Putamen (tissue), 1 donor: ENCODE results near the gene SERPINB3.
"Not testable (repeated sequence)": the region's sequence is repeated elsewhere in the genome, so short reads cannot be mapped to it uniquely, and the experiment has no call there.

ENCODE experiments used
- DNase-seq: peaks from one replicate; pipeline ENCODE4 v3.0.0-alpha.2; 2016; ENCODE audit warnings: low spot score

The SERPINB3 gene

GRCh38 chr18:63661750-63662149, at the start of gene SERPINB3:
TSS of gene SERPINB3 (minus strand) at chr18:63661893. CDS start at chr18:63661216, 677 bp downstream.
- not testable (repeated sequence) for DNase-seq

GRCh38 chr18:63708650-63709049, 47.0 kb upstream of the SERPINB3 start:
- DNase-seq, result no peak

- no peak for DNase-seq
Measured at GRCh38 chr18:63707816-63708215, 46.1 kb upstream of the SERPINB3 start.

- DNase-seq, result no peak
Measured at GRCh38 chr18:63705401-63705800, 43.7 kb upstream of the SERPINB3 start.

- DNase-seq, result no peak
Measured at GRCh38 chr18:63702660-63703059, 41.0 kb upstream of the SERPINB3 start, which contains the start of gene SERPINB11. TSS of gene SERPINB11 (plus strand) at chr18:63702960. CDS start at chr18:63710194, 7,234 bp downstream.

GRCh38 chr18:63701952-63702351, 40.3 kb upstream of the SERPINB3 start:
- no peak for DNase-seq

- no peak for DNase-seq
Measured at GRCh38 chr18:63700501-63700900, 38.8 kb upstream of the SERPINB3 start.

GRCh38 chr18:63697097-63697660, 35.5 kb upstream of the SERPINB3 start:
- no peak for DNase-seq

- DNase-seq, result no peak
Measured at GRCh38 chr18:63689064-63689463, 27.4 kb upstream of the SERPINB3 start.

GRCh38 chr18:63686871-63687270, 25.2 kb upstream of the SERPINB3 start:
- DNase-seq, result no peak

- DNase-seq, result no peak
Measured at GRCh38 chr18:63684718-63685117, 23.0 kb upstream of the SERPINB3 start.

GRCh38 chr18:63683890-63684289, 22.2 kb upstream of the SERPINB3 start:
- no peak for DNase-seq

- no peak for DNase-seq
Measured at GRCh38 chr18:63683152-63683551, 21.5 kb upstream of the SERPINB3 start.

- DNase-seq, result no peak
Measured at GRCh38 chr18:63681449-63682340, 20.0 kb upstream of the SERPINB3 start.

GRCh38 chr18:63679820-63680606, 18.3 kb upstream of the SERPINB3 start:
- peak; percentile 1 for DNase-seq

- DNase-seq, result peak; percentile 54
Measured at GRCh38 chr18:63677500-63678225, 16.0 kb upstream of the SERPINB3 start.

GRCh38 chr18:63676526-63677323, 15.0 kb upstream of the SERPINB3 start:
- DNase-seq, result no peak

GRCh38 chr18:63664571-63664970, 2.9 kb upstream of the SERPINB3 start:
- no peak for DNase-seq

- not testable (repeated sequence) for DNase-seq
Measured at GRCh38 chr18:63658920-63659319, 2.8 kb downstream of the SERPINB3 start.

- DNase-seq, result not testable (repeated sequence)
Measured at GRCh38 chr18:63650271-63650670, 11.4 kb downstream of the SERPINB3 start.

GRCh38 chr18:63648241-63648640, 13.5 kb downstream of the SERPINB3 start:
- DNase-seq, result no peak
